ENCODE measurements around the gene HHEX. TPM values are rescaled to one million over a fixed set of nuclear protein-coding genes. Genes with fewer than 3 reads are reported as not detected.

Gene HHEX
- total RNA-seq, 1 experiment from 2014 or later = 2.2 TPM

DNA sequence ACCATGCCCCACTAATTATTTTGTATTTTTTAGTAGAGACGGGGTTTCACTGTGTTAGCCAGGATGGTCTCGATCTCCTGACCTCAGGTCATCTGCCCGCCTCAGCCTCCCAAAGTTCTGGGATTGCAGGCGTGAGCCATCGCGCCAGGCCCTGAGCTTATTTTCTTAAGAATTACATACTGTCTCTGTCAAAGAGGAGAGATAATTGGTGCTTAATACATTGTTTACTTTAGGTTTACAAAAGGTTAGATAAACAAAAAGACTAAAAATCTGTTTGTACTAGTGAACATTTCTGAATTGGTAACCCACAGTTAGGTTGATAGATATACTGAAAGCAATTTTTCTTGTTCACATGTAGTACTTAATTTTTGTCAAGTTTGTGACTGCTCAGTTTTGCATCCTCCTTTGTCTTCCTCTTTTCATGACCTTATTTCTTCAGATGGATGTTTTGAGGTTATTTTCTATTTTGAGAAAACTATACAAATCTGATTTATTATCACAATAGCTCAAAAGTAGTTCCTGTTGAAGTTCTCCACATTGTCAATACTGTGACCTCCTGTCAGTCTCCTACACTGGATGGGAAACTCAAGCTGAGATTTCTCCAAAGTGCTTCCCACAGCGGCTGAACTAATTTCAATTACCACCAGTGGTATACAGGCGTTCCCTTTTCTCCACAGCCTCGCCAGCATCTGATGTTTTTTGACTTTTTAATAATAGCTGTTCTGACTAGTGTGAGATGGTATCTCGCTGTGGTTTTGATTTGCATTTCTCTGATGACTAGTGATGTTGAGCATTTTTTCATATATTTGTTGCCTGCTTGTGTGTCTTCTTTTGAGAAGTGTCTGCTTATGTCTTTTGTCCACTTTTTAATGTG, 22.5 kb downstream of the HHEX start:
- Histone ChIP-seq H2AFZ (ENCODE audit: low read length) (no peak overlapping the region), H3K36me3 (ENCODE audit: low read depth, low read length) (no peaks in the 10 kb centered on the region), H3K9me2 (replicated peaks; ENCODE audit: low read length) (no peaks in the 10 kb centered on the region), H3K4me2 (ENCODE audit: low read length) (no peak overlapping the region), H4K20me1 (ENCODE audit: low read length) (no peaks in the 10 kb centered on the region), H3K79me2 (ENCODE audit: low read length) (no peaks in the 10 kb centered on the region), H3K4me1 (ENCODE audit: insufficient read depth, low read length) (no peaks in the 10 kb centered on the region), H3F3A (ENCODE audit: low read length, unreplicated experiment) (no peaks in the 10 kb centered on the region), H3K4me3 (ENCODE audit: low read length) (no peak overlapping the region), H3K9ac (ENCODE audit: low read length) (no peak overlapping the region), H3K27me3 (ENCODE audit: low read length) (no peaks in the 10 kb centered on the region), H3K27ac (ENCODE audit: low read length) (no peak overlapping the region), H3K9me3 (ENCODE audit: low read length) (no peaks in the 10 kb centered on the region)
- no peak for TF ChIP-seq EZH2phosphoT487 (IDR thresholded peaks at IDR 0.05; ENCODE audit: borderline replicate concordance, low read length)
- no peak for TF ChIP-seq EZH2 (IDR thresholded peaks at IDR 0.05; ENCODE audit: low read length, unreplicated experiment)
- TF ChIP-seq, protein P1, sequence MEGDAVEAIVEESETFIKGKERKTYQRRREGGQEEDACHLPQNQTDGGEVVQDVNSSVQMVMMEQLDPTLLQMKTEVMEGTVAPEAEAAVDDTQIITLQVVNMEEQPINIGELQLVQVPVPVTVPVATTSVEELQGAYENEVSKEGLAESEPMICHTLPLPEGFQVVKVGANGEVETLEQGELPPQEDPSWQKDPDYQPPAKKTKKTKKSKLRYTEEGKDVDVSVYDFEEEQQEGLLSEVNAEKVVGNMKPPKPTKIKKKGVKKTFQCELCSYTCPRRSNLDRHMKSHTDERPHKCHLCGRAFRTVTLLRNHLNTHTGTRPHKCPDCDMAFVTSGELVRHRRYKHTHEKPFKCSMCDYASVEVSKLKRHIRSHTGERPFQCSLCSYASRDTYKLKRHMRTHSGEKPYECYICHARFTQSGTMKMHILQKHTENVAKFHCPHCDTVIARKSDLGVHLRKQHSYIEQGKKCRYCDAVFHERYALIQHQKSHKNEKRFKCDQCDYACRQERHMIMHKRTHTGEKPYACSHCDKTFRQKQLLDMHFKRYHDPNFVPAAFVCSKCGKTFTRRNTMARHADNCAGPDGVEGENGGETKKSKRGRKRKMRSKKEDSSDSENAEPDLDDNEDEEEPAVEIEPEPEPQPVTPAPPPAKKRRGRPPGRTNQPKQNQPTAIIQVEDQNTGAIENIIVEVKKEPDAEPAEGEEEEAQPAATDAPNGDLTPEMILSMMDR (conservative IDR thresholded peaks at IDR 0.05; ENCODE audit: low read depth, low read length) = no peak
- ATAC-seq (no peak), DNase-seq (no peak)
- ChIA-PET POLR2A (ENCODE audit: unreplicated experiment) (no interaction called here), CTCF (interaction anchor here (1.1 kb wide), 1 partner anchor 13 kb away, joined by 5 read pairs; no protein-coding TSS in a partner anchor)
- BruUV-seq (replicated peaks) = no TSS peak
- intact Hi-C loops (cut with micrococcal nuclease) = no loop called here

GRCh38 chr10:92714152-92714845, 24.5 kb downstream of the HHEX start:
- Histone ChIP-seq H4K20me1 (ENCODE audit: low read length) (no peaks in the 10 kb centered on the region), H3K79me2 (ENCODE audit: low read length) (no peaks in the 10 kb centered on the region), H3K36me3 (ENCODE audit: low read depth, low read length) (no peaks in the 10 kb centered on the region), H3F3A (ENCODE audit: low read length, unreplicated experiment) (no peaks in the 10 kb centered on the region), H3K9me2 (replicated peaks; ENCODE audit: low read length) (no peaks in the 10 kb centered on the region), H3K9ac (ENCODE audit: low read length) (no peak overlapping the region), H2AFZ (ENCODE audit: low read length) (no peak overlapping the region), H3K9me3 (ENCODE audit: low read length) (no peaks in the 10 kb centered on the region), H3K4me1 (ENCODE audit: insufficient read depth, low read length) (no peaks in the 10 kb centered on the region), H3K27me3 (ENCODE audit: low read length) (no peaks in the 10 kb centered on the region), H3K27ac (ENCODE audit: low read length) (no peak overlapping the region), H3K4me3 (ENCODE audit: low read length) (no peak overlapping the region), H3K4me2 (ENCODE audit: low read length) (no peak overlapping the region)
- intact Hi-C loops (cut with micrococcal nuclease) = no loop called here
- ChIA-PET POLR2A (ENCODE audit: unreplicated experiment) (no interaction called here), CTCF (no interaction called here)
- TF ChIP-seq, protein P1 (conservative IDR thresholded peaks at IDR 0.05; ENCODE audit: low read depth, low read length) = no peak
- no peak for TF ChIP-seq EZH2phosphoT487 (IDR thresholded peaks at IDR 0.05; ENCODE audit: borderline replicate concordance, low read length)
- no peak for TF ChIP-seq EZH2 (IDR thresholded peaks at IDR 0.05; ENCODE audit: low read length, unreplicated experiment)
- BruUV-seq (replicated peaks) = no TSS peak
- DNase-seq = no peak
- no peak for ATAC-seq

- Histone ChIP-seq H3K27ac (ENCODE audit: low read length) (no peak overlapping the region), H3K27me3 (ENCODE audit: low read length) (no peaks in the 10 kb centered on the region), H3K4me1 (ENCODE audit: insufficient read depth, low read length) (no peaks in the 10 kb centered on the region), H3K4me2 (ENCODE audit: low read length) (no peak overlapping the region), H3K9me3 (ENCODE audit: low read length) (no peaks in the 10 kb centered on the region), H3K9me2 (replicated peaks; ENCODE audit: low read length) (no peaks in the 10 kb centered on the region), H3K79me2 (ENCODE audit: low read length) (no peaks in the 10 kb centered on the region), H4K20me1 (ENCODE audit: low read length) (no peaks in the 10 kb centered on the region), H3K4me3 (ENCODE audit: low read length) (no peak overlapping the region), H3F3A (ENCODE audit: low read length, unreplicated experiment) (no peaks in the 10 kb centered on the region), H2AFZ (ENCODE audit: low read length) (no peak overlapping the region), H3K36me3 (ENCODE audit: low read depth, low read length) (no peaks in the 10 kb centered on the region), H3K9ac (ENCODE audit: low read length) (no peak overlapping the region)
- TF ChIP-seq EZH2phosphoT487 (IDR thresholded peaks at IDR 0.05; ENCODE audit: borderline replicate concordance, low read length) = no peak
- TF ChIP-seq, protein P1 (conservative IDR thresholded peaks at IDR 0.05; ENCODE audit: low read depth, low read length) = no peak
- TF ChIP-seq EZH2 (IDR thresholded peaks at IDR 0.05; ENCODE audit: low read length, unreplicated experiment) = no peak
- intact Hi-C loops (cut with micrococcal nuclease) = no loop called here
- BruUV-seq (replicated peaks) = no TSS peak
- DNase-seq (no peak), ATAC-seq (no peak)
- ChIA-PET CTCF (no interaction called here), POLR2A (ENCODE audit: unreplicated experiment) (no interaction called here)
These were observed 25.1 kb downstream of the HHEX start for GRCh38 chr10:92714872-92715271.

Measured in PC-3 (cell line).